ENCODE measurements around the gene WLS. TPM values are rescaled to one million over a fixed set of nuclear protein-coding genes. Genes with fewer than 3 reads are reported as not detected.

The WLS gene
- total RNA-seq, 2 donors from 2014 or later, result 74.5 to 92.1 TPM

DNA sequence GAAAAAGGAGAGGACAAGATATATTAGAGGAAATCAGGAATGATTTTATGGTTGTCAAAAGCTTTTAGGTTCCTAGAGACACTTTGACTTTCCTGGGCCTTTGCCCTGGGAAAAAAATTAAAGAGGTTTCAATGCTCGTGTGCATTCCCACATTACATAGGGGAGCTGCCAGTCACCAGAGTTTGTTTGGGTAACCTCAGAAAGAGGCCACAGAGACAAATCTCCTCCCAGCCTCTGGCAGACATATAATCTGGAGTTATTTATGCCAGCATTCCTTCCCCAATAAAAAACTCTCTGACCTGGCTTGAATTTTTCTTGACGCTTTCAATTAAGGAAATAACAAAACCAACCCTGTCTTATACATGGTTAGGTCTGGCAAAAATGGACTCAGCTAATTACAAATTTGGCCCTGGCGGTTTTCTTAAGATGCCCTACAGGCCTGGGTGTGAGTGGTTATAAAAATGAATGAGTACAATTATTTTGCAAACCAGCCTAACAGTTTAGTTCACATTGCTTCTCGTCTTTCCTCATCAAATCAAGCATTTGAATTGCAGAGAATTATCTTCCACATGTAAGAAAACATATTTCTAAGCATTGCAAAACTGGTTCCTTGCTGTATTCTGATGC, 63.7 kb downstream of the WLS start:
- H3K27me3 ChIP-seq (replicated peaks; ENCODE audit: insufficient read depth), result no peaks in the 10 kb centered on the region
- H3K36me3 ChIP-seq, result no peaks in the 10 kb centered on the region
- WGBS, result 21% methylated on average over 4 of the region's 4 CpGs
- TF ChIP-seq, protein P1, sequence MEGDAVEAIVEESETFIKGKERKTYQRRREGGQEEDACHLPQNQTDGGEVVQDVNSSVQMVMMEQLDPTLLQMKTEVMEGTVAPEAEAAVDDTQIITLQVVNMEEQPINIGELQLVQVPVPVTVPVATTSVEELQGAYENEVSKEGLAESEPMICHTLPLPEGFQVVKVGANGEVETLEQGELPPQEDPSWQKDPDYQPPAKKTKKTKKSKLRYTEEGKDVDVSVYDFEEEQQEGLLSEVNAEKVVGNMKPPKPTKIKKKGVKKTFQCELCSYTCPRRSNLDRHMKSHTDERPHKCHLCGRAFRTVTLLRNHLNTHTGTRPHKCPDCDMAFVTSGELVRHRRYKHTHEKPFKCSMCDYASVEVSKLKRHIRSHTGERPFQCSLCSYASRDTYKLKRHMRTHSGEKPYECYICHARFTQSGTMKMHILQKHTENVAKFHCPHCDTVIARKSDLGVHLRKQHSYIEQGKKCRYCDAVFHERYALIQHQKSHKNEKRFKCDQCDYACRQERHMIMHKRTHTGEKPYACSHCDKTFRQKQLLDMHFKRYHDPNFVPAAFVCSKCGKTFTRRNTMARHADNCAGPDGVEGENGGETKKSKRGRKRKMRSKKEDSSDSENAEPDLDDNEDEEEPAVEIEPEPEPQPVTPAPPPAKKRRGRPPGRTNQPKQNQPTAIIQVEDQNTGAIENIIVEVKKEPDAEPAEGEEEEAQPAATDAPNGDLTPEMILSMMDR (IDR thresholded peaks at IDR 0.05), result no peak
- H3K9me3 ChIP-seq, result no peaks in the 10 kb centered on the region
- DNase-seq (ENCODE audit: low spot score), result no peak
- H3K4me1 ChIP-seq (replicated peaks), result no peaks in the 10 kb centered on the region
- intact Hi-C loops (cut with DNase I), result no loop called here
- H3K4me3 ChIP-seq, result no peak overlapping the region
- H3K27ac ChIP-seq, result no peak overlapping the region

DNA sequence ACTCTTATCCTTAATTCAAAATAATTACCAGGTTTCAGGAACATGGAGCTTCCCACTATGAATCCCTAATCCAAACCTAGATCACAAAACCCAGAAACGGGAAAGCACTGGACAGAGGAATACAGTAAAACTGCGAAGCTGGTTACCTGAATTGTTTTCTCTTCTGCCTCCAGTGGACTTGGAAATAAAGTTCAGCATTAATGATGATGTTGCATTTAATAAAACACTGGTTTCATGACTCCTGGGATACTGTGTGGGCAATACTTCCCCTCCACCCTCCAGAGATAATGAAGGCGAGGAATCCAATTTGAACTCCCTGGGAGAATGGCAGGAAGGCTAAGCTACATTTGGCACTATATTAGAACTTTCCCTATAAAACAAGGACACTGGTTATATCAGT, 65.1 kb downstream of the WLS start:
- no peak overlapping the region for H3K4me3 ChIP-seq
- H3K36me3 ChIP-seq, result no peaks in the 10 kb centered on the region
- H3K27ac ChIP-seq, result no peak overlapping the region
- H3K27me3 ChIP-seq (replicated peaks; ENCODE audit: insufficient read depth), result no peaks in the 10 kb centered on the region
- TF ChIP-seq POLR2A (IDR thresholded peaks at IDR 0.05), result no peak
- no peak for TF ChIP-seq POLR2AphosphoS5 (IDR thresholded peaks at IDR 0.05)
- TF ChIP-seq, protein P1 (IDR thresholded peaks at IDR 0.05), result no peak
- no peak for DNase-seq (ENCODE audit: low spot score)
- no peaks in the 10 kb centered on the region for H3K4me1 ChIP-seq (replicated peaks)
- intact Hi-C loops (cut with DNase I), result no loop called here
- H3K9me3 ChIP-seq, result no peaks in the 10 kb centered on the region
- 95% methylated on average over 3 of the region's 3 CpGs for WGBS

DNA sequence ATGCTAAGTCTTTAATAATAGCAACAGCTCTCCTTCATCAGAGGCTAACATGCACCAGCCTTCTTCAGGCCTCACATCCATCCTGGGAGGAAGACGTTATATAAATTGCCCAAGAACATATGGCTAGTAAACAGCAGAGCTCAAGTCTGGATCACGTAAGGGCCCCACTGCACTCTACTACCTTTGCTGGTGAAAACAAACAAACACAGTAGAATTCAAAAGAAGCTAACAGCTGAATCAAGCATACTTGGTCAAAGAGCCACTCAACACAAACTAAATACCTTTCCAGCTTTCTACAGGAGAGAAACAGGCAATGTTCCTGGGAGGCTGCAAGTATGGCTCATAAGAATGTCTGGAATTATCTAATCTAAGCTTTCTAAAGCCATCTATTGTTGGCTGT, 66.0 kb downstream of the WLS start:
- TF ChIP-seq, protein P1 (IDR thresholded peaks at IDR 0.05), result no peak
- TF ChIP-seq POLR2AphosphoS5 (IDR thresholded peaks at IDR 0.05) (no peak), POLR2A (IDR thresholded peaks at IDR 0.05) (no peak)
- intact Hi-C loops (cut with DNase I), result no loop called here
- no peak overlapping the region for H3K4me3 ChIP-seq
- 96% methylated on average over 2 of the region's 2 CpGs for WGBS
- no peak for DNase-seq (ENCODE audit: low spot score)
- no peaks in the 10 kb centered on the region for H3K9me3 ChIP-seq
- H3K4me1 ChIP-seq (replicated peaks), result no peaks in the 10 kb centered on the region
- H3K36me3 ChIP-seq, result no peaks in the 10 kb centered on the region
- H3K27ac ChIP-seq, result no peak overlapping the region
- no peaks in the 10 kb centered on the region for H3K27me3 ChIP-seq (replicated peaks; ENCODE audit: insufficient read depth)

DNA sequence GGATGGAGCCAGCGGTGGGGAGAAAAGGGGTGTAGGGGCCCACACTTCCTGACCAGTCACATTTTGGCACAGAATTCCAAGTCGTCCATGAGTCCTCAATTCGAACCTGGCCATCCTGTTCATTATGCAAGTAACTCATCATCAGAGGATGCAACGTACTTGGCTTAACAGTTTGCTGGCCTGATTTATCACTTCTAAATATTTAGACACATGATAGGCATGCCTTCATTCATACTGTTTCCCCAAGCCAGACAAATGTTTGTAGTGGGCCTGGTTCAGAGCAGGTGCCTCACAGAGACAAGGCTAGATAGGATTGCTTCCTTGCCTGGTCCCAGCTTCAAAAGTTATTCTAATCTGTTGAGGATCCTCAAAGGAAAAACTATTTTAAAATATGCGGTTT, 66.7 kb downstream of the WLS start:
- intact Hi-C loops (cut with DNase I), result no loop called here
- H3K4me1 ChIP-seq (replicated peaks), result no peaks in the 10 kb centered on the region
- H3K27me3 ChIP-seq (replicated peaks; ENCODE audit: insufficient read depth), result no peaks in the 10 kb centered on the region
- DNase-seq (ENCODE audit: low spot score), result no peak
- no peak for TF ChIP-seq POLR2AphosphoS5 (IDR thresholded peaks at IDR 0.05)
- TF ChIP-seq, protein P1 (IDR thresholded peaks at IDR 0.05), result no peak
- no peaks in the 10 kb centered on the region for H3K36me3 ChIP-seq
- no peak overlapping the region for H3K4me3 ChIP-seq
- H3K9me3 ChIP-seq, result no peaks in the 10 kb centered on the region
- no peak overlapping the region for H3K27ac ChIP-seq
- 94% methylated on average over 5 of the region's 5 CpGs for WGBS

DNA sequence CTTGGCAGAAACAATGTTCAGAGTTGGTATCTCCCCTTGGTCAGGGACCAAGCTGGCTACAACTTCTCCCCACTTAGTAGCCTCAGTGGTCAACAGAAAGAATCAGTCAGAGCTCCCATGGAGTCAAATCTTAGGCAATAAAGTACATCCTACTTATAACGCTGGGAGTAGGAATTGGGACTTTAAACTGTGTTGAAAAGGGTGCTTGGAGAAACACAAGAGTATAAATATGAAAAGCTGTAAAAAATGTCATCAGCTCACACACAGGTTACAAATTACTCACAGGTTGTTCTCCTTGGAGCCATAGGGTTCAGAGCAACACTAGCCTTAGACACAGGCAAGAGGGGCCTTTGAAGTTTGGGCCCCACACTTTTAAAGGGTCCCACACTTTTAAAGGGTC, 67.4 kb downstream of the WLS start:
- H3K36me3 ChIP-seq, result no peaks in the 10 kb centered on the region
- H3K9me3 ChIP-seq, result no peaks in the 10 kb centered on the region
- no peaks in the 10 kb centered on the region for H3K27me3 ChIP-seq (replicated peaks; ENCODE audit: insufficient read depth)
- no peak overlapping the region for H3K4me3 ChIP-seq
- WGBS, result 87% methylated on average over 1 of the region's 1 CpG
- no peak overlapping the region for H3K27ac ChIP-seq
- intact Hi-C loops (cut with DNase I), result no loop called here
- DNase-seq (ENCODE audit: low spot score), result no peak
- no peaks in the 10 kb centered on the region for H3K4me1 ChIP-seq (replicated peaks)
- TF ChIP-seq POLR2AphosphoS5 (IDR thresholded peaks at IDR 0.05) (no peak), POLR2A (IDR thresholded peaks at IDR 0.05) (no peak)
- TF ChIP-seq, protein P1 (IDR thresholded peaks at IDR 0.05), result no peak
